ENCODE measurements around the gene ELMOD2.
"Not testable (repeated sequence)": the region's sequence is repeated elsewhere in the genome, so short reads cannot be mapped to it uniquely, and the experiment has no call there.

GRCh38 chr4:140513765-140514164 lies 10.2 kb upstream of the ELMOD2 start:
- not testable (repeated sequence) for TF ChIP-seq CTCF (IDR thresholded peaks at IDR 0.05; ENCODE audit: poor library complexity); EZH2 (IDR thresholded peaks at IDR 0.05; ENCODE audit: borderline replicate concordance)
